H1 (cell line): Measurements from ENCODE around the gene TXNDC2. TPM values are rescaled to one million over a fixed set of nuclear protein-coding genes. Genes with fewer than 3 reads are reported as not detected.

ENCODE experiments used
- CTCF ChIA-PET: fragments of 300-600 bp; sonication (Branson Sonifier 250); formaldehyde crosslinking; loops from one replicate; lab custom pipeline; 2021; ENCODE audit not compliant: partially characterized antibody; lab: Charles Lee
- POLR2A ChIA-PET: fragments of 300-600 bp; sonication (Branson Sonifier 250); formaldehyde crosslinking; loops from one replicate; lab custom pipeline; 2021; ENCODE audit warnings: inconsistent platforms; ENCODE audit not compliant: partially characterized antibody; lab: Charles Lee
- DNase-seq, 2 experiments: peaks; one replicate each; pipeline versions ENCODE4 v3.0.0 to v3.0.0-alpha.2; 2010 to 2022; ENCODE audit warnings: low spot score in 2 of 2, low read depth in 1 of 2, mixed read lengths in 1 of 2
- FAIRE-seq: peaks from 2 replicates; lab custom pipeline; 2011; peaks lifted over from hg19 to GRCh38; lab: Jason Lieb, UNC
- H2AFZ ChIP-seq: 2 replicates; pipeline ENCODE4 v1.8.1; 2012; ENCODE audit warnings: low read length, inconsistent platforms
- H2AK5ac ChIP-seq: 2 replicates; pipeline ENCODE4 v1.6.1; 2013; ENCODE audit warnings: low read depth, low read length
- H2BK120ac ChIP-seq: replicated peaks from 2 replicates; pipeline ENCODE3; 2013; ENCODE audit warnings: low read depth, low read length, inconsistent platforms
- H2BK12ac ChIP-seq: 2 replicates; pipeline ENCODE4 v1.6.1; 2013; ENCODE audit warnings: low read depth, low read length
- H2BK15ac ChIP-seq: 2 replicates; pipeline ENCODE4 v1.6.1; 2013; ENCODE audit warnings: low read length
- H2BK20ac ChIP-seq: 2 replicates; pipeline ENCODE4 v1.6.1; 2013; ENCODE audit warnings: low read length
- H2BK5ac ChIP-seq: 2 replicates; pipeline ENCODE4 v1.6.1; 2013; ENCODE audit warnings: low read depth, low read length
- H3K14ac ChIP-seq: 2 replicates; pipeline ENCODE4 v1.6.1; 2013; ENCODE audit warnings: inconsistent platforms; ENCODE audit not compliant: insufficient read length
- H3K18ac ChIP-seq: 2 replicates; pipeline ENCODE4 v1.6.1; 2013; ENCODE audit warnings: low read length; ENCODE audit errors: extremely low read depth
- H3K23ac ChIP-seq: 2 replicates; pipeline ENCODE4 v1.6.1; 2013; ENCODE audit warnings: inconsistent platforms; ENCODE audit not compliant: insufficient read length
- H3K23me2 ChIP-seq: 2 replicates; pipeline ENCODE4 v1.6.1; 2013; ENCODE audit warnings: low read depth, low read length
- H3K27ac ChIP-seq: 2 replicates; pipeline ENCODE4 v1.6.1; 2011; ENCODE audit warnings: low read depth, low read length, inconsistent platforms
- H3K27me3 ChIP-seq, 4 experiments: replicated peaks in 1 of 4; 1 replicate in 1 of 4; 2 replicates in 3 of 4; pipeline versions ENCODE4 v1.6.1 to v1.8.1; 2011 to 2013; ENCODE audit warnings: low read length in 3 of 4, mild to moderate bottlenecking in 3 of 4, inconsistent platforms in 2 of 4, mixed read lengths in 2 of 4, moderate library complexity in 1 of 4; ENCODE audit not compliant: control insufficient read depth in 3 of 4, insufficient read depth in 3 of 4; ENCODE audit errors: extremely low read depth in 1 of 4
- H3K36me3 ChIP-seq, 4 experiments: 2 replicates each; pipeline versions ENCODE4 v1.6.1 to v1.8.1; 2011 to 2013; ENCODE audit warnings: mild to moderate bottlenecking in 4 of 4, low read length in 3 of 4, moderate library complexity in 2 of 4, control low read depth in 1 of 4, inconsistent platforms in 1 of 4; ENCODE audit not compliant: insufficient read depth in 4 of 4, control insufficient read depth in 2 of 4
- H3K4ac ChIP-seq: replicated peaks from 2 replicates; pipeline ENCODE3; 2013; ENCODE audit warnings: low read length, low read depth, mixed read lengths, inconsistent platforms; ENCODE audit not compliant: insufficient read length
- H3K4me1 ChIP-seq, 4 experiments: replicated peaks in 1 of 4; 1 replicate in 1 of 4; 2 replicates in 3 of 4; pipeline versions ENCODE4 v1.6.1 to v1.8.1; 2011 to 2013; ENCODE audit warnings: low read length in 3 of 4, inconsistent platforms in 2 of 4, mixed read lengths in 1 of 4; ENCODE audit not compliant: insufficient read depth in 4 of 4, control insufficient read depth in 3 of 4
- H3K4me2 ChIP-seq, 2 experiments: 2 replicates each; pipeline versions ENCODE4 v1.6.1 to v1.8.1; 2011 to 2013; ENCODE audit warnings: low read depth in 2 of 2, low read length in 2 of 2, control low read depth in 1 of 2, inconsistent platforms in 1 of 2, mild to moderate bottlenecking in 1 of 2; ENCODE audit not compliant: insufficient read depth in 1 of 2
- H3K4me3 ChIP-seq, 4 experiments: fragments of 200-600, 300-600 bp in 1 of 4; sonication (generic), shearing (Covaris generic), sonication (Bioruptor Twin) in 1 of 4; 2 replicates each; pipeline versions ENCODE4 v1.5.1 to v1.8.1; 2011 to 2016; ENCODE audit warnings: low read length in 4 of 4, low read depth in 3 of 4, control low read depth in 2 of 4, inconsistent platforms in 2 of 4, mild to moderate bottlenecking in 2 of 4, mixed read lengths in 1 of 4, moderate library complexity in 1 of 4; ENCODE audit not compliant: insufficient read depth in 2 of 4; ENCODE audit errors: extremely low read depth in 1 of 4
- H3K56ac ChIP-seq: replicated peaks from 2 replicates; pipeline ENCODE3; 2013; ENCODE audit warnings: low read depth, mild to moderate bottlenecking, mixed read lengths, low read length, inconsistent platforms; ENCODE audit not compliant: insufficient read length
- H3K79me1 ChIP-seq: 2 replicates; pipeline ENCODE4 v1.6.1; 2013; ENCODE audit warnings: low read depth, low read length, control low read depth
- H3K79me2 ChIP-seq, 2 experiments: 2 replicates each; pipeline versions ENCODE4 v1.6.1 to v1.8.1; 2012 to 2013; ENCODE audit warnings: low read length in 2 of 2, mild to moderate bottlenecking in 2 of 2, inconsistent platforms in 1 of 2; ENCODE audit not compliant: insufficient read depth in 2 of 2, control insufficient read depth in 1 of 2
- H3K9ac ChIP-seq, 4 experiments: replicated peaks in 1 of 4; 1 replicate in 1 of 4; 2 replicates in 3 of 4; pipeline versions ENCODE4 v1.6.1 to v1.8.1; 2011 to 2013; ENCODE audit warnings: low read depth in 3 of 4, low read length in 3 of 4, control low read depth in 2 of 4, mild to moderate bottlenecking in 2 of 4, moderate library complexity in 2 of 4, inconsistent platforms in 1 of 4; ENCODE audit errors: extremely low read depth in 1 of 4
- H3K9me3 ChIP-seq, 2 experiments: 2 replicates each; pipeline versions ENCODE4 v1.6.1 to v1.8.1; 2012 to 2013; ENCODE audit warnings: mild to moderate bottlenecking in 2 of 2, moderate library complexity in 2 of 2, control low read depth in 1 of 2, inconsistent platforms in 1 of 2, low read depth in 1 of 2, low read length in 1 of 2, mixed read lengths in 1 of 2; ENCODE audit not compliant: insufficient read depth in 2 of 2
- H4K20me1 ChIP-seq, 2 experiments: replicated peaks in 1 of 2; 2 replicates each; pipeline versions ENCODE3 to v1.8.1; 2011 to 2013; ENCODE audit warnings: inconsistent platforms in 2 of 2, low read length in 2 of 2, mild to moderate bottlenecking in 1 of 2; ENCODE audit not compliant: insufficient read depth in 2 of 2, control insufficient read depth in 1 of 2
- H4K5ac ChIP-seq: 2 replicates; pipeline ENCODE4 v1.6.1; 2013; ENCODE audit warnings: low read length, low read depth, mixed read lengths, inconsistent platforms; ENCODE audit not compliant: insufficient read length
- H4K8ac ChIP-seq: 2 replicates; pipeline ENCODE4 v1.8.0; 2013; ENCODE audit warnings: mild to moderate bottlenecking, moderate library complexity, low read length, inconsistent platforms; ENCODE audit not compliant: insufficient read depth; ENCODE audit errors: extremely low read depth
- H4K91ac ChIP-seq: replicated peaks from 2 replicates; pipeline ENCODE3; 2013; ENCODE audit warnings: low read length, mixed read lengths, inconsistent platforms; ENCODE audit not compliant: insufficient read length
- RBBP5 ChIP-seq: IDR thresholded peaks from 2 replicates; pipeline ENCODE4 v1.7.1; 2012; ENCODE audit warnings: low read depth, mild to moderate bottlenecking, inconsistent platforms, low read length, moderate library complexity, borderline replicate concordance
- TEAD4 ChIP-seq: IDR thresholded peaks from 2 replicates; pipeline ENCODE4 v1.6.1; 2012; ENCODE audit warnings: low read depth, low read length, inconsistent platforms, mixed read lengths
- WGBS, 2 experiments: shearing (Covaris generic) in 1 of 2; methylation state at CpG; one replicate each; pipeline versions ENCODE4 v1.1.6 to v1.1.7; 2013 to 2015; ENCODE audit warnings: low lambda C conversion rate in 2 of 2, mixed read lengths in 2 of 2, inconsistent platforms in 1 of 2, low coverage in 1 of 2, missing lambda C conversion rate in 1 of 2; ENCODE audit not compliant: insufficient replicate concordance in 2 of 2, insufficient coverage in 1 of 2, insufficient read length in 1 of 2; ENCODE audit errors: extremely low coverage in 1 of 2, missing lambda C conversion rate in 1 of 2; 5-methylcytosine and 5-hydroxymethylcytosine counted together
- polyA plus RNA-seq, 7 experiments: library from polyadenylated mRNA; depleted of rRNA in 3 of 7; stranded (reverse) in 5 of 7; unstranded in 2 of 7; fragments of >200 nt in 5 of 7; fragments of 200-250 nt in 2 of 7; gene quantifications; 1 replicate in 5 of 7; 2 replicates in 1 of 7; 4 replicates in 1 of 7; pipeline versions ENCODE4 v1.2.1 to v1.2.3, GENCODE V29; 2011 to 2013; ENCODE audit warnings: missing spikeins in 2 of 7, mixed read lengths in 2 of 7
- total RNA-seq: library from RNA; stranded (reverse); fragmentation: NEBNext Ultra II Directional; extraction: Animal tissue kit (Norgen Biotek cat#: 25700); gene quantifications from 2 replicates; pipeline ENCODE4 v1.2.1, GENCODE V29; 2021

Gene TXNDC2
- total and polyA plus RNA-seq, 2 of the 8 experiments (the other 6 are each of a cell fraction or from before 2014, with no cell fraction given), result 0.09 TPM; not detected in 1

DNA sequence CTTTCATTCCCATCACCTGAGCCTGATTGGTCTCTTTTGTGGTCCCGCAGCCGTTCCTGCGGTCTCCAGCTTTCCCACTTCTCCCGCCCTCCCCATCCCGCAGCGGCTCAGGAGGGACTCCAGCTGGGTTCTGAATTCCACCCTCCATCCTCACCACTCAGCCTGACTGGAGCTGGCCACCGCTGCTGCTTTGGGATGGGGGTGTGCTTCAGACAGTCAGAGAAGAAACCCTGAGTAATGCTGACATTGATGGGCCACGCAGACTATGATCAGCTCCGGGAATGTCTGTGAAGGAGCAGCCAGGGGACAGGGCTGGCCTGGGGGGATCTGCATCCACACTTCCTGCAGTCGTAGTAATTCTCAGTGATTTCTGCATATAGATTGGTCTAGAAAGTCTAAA is 45.9 kb upstream of the TXNDC2 start:
- H3K27ac ChIP-seq, result 0 out of 2 replicates have a peak overlapping the region, but pooled peaks have one; percentile 54
- H3K4me1 ChIP-seq, result peaks cover 13 to 34% (median 15%) of the 10 kb centered on the region in 4 experiments
- no peaks in the 10 kb centered on the region for H3K79me2 ChIP-seq
- H3K23me2 ChIP-seq, result no peaks in the 10 kb centered on the region
- H2BK5ac ChIP-seq, result no peak overlapping the region
- no peak overlapping the region for H4K8ac ChIP-seq
- peak overlapping the region; percentile 56; the same call in 1 of the 2 replicates for H2BK12ac ChIP-seq
- no peaks in the 10 kb centered on the region for H3K36me3 ChIP-seq
- no peak overlapping the region for H3K9ac ChIP-seq
- no peaks in the 10 kb centered on the region for H4K20me1 ChIP-seq
- POLR2A ChIA-PET, result no interaction called here
- no peak overlapping the region for H3K4ac ChIP-seq
- peak overlapping the region; percentile 25; the same call in 1 of the 2 replicates for H2BK15ac ChIP-seq
- CTCF ChIA-PET, result interaction anchor here (1.3 to 1.7 kb wide), 2 partner anchors 8 to 11 kb away, joined by 3 to 4 read pairs; no protein-coding TSS in a partner anchor
- peaks cover 3% of the 10 kb centered on the region for H3K79me1 ChIP-seq
- no peak overlapping the region for H3K23ac ChIP-seq
- no peaks in the 10 kb centered on the region for H3K9me3 ChIP-seq
- no peak for DNase-seq
- no peak overlapping the region for H4K91ac ChIP-seq
- WGBS, 2 experiments, result 80% methylated on average over 4 of the region's 10 CpGs; no CpG with 5 or more reads in 1 of the 2 experiments
- no peaks in the 10 kb centered on the region for H3K27me3 ChIP-seq
- peak overlapping the region; percentile 45; the same call in 1 of the 2 replicates for H2AK5ac ChIP-seq
- H3K4me3 ChIP-seq, result no peak overlapping the region
- 0 out of 2 replicates have a peak overlapping the region, but pooled peaks have one; percentile 73 for H2BK20ac ChIP-seq
- H3K56ac ChIP-seq, result no peak overlapping the region
- H2BK120ac ChIP-seq, result no peak overlapping the region
- H3K4me2 ChIP-seq, result no peak overlapping the region; a peak in 1 of 4 replicates
- FAIRE-seq, result no peak
- H3K14ac ChIP-seq, result no peak overlapping the region
- H3K18ac ChIP-seq, result no peak overlapping the region
- no peak overlapping the region for H4K5ac ChIP-seq
- H2AFZ ChIP-seq, result no peak overlapping the region
- TF ChIP-seq RBBP5, result no peak
- peak; percentile 49; the same call in 1 of the 2 replicates for TF ChIP-seq TEAD4
- TF ChIP-seq, all 59 proteins: peak for 1
